22Rv1 (cell line): ENCODE measurements around the gene POM121.
"Not testable (repeated sequence)": the region's sequence is repeated elsewhere in the genome, so short reads cannot be mapped to it uniquely, and the experiment has no call there.

Experiments used
- CTCF ChIP-seq: fragments of 450-650 bp; IDR thresholded peaks from 2 replicates; pipeline ENCODE4 v1.5.1; 2017; ENCODE audit warnings: mild to moderate bottlenecking
- ZFX ChIP-seq: fragments of 450-650 bp; IDR thresholded peaks from 2 replicates; pipeline ENCODE4 v1.6.1; 2017; ENCODE audit warnings: antibody characterized with exemption, borderline replicate concordance

- TF ChIP-seq CTCF, ZFX: not testable (repeated sequence)
Observed at GRCh38 chr7:72997887-72998468, 73.1 kb downstream of the POM121 start.
